H1 (cell line): ENCODE measurements around the gene TRAPPC8. TPM values are rescaled to one million over a fixed set of nuclear protein-coding genes. Genes with fewer than 3 reads are reported as not detected.

ENCODE experiments used
- CTCF ChIA-PET: fragments of 300-600 bp; sonication (Branson Sonifier 250); formaldehyde crosslinking; loops from one replicate; lab custom pipeline; 2021; ENCODE audit not compliant: partially characterized antibody; lab: Charles Lee
- POLR2A ChIA-PET: fragments of 300-600 bp; sonication (Branson Sonifier 250); formaldehyde crosslinking; loops from one replicate; lab custom pipeline; 2021; ENCODE audit warnings: inconsistent platforms; ENCODE audit not compliant: partially characterized antibody; lab: Charles Lee
- DNase-seq, 2 experiments: peaks; one replicate each; pipeline versions ENCODE4 v3.0.0 to v3.0.0-alpha.2; 2010 to 2022; ENCODE audit warnings: low spot score in 2 of 2, low read depth in 1 of 2, mixed read lengths in 1 of 2
- FAIRE-seq: peaks from 2 replicates; lab custom pipeline; 2011; peaks lifted over from hg19 to GRCh38; lab: Jason Lieb, UNC
- H2AFZ ChIP-seq: 2 replicates; pipeline ENCODE4 v1.8.1; 2012; ENCODE audit warnings: low read length, inconsistent platforms
- H2AK5ac ChIP-seq: 2 replicates; pipeline ENCODE4 v1.6.1; 2013; ENCODE audit warnings: low read depth, low read length
- H2BK120ac ChIP-seq: replicated peaks from 2 replicates; pipeline ENCODE3; 2013; ENCODE audit warnings: low read depth, low read length, inconsistent platforms
- H2BK12ac ChIP-seq: 2 replicates; pipeline ENCODE4 v1.6.1; 2013; ENCODE audit warnings: low read depth, low read length
- H2BK15ac ChIP-seq: 2 replicates; pipeline ENCODE4 v1.6.1; 2013; ENCODE audit warnings: low read length
- H2BK20ac ChIP-seq: 2 replicates; pipeline ENCODE4 v1.6.1; 2013; ENCODE audit warnings: low read length
- H2BK5ac ChIP-seq: 2 replicates; pipeline ENCODE4 v1.6.1; 2013; ENCODE audit warnings: low read depth, low read length
- H3K14ac ChIP-seq: 2 replicates; pipeline ENCODE4 v1.6.1; 2013; ENCODE audit warnings: inconsistent platforms; ENCODE audit not compliant: insufficient read length
- H3K18ac ChIP-seq: 2 replicates; pipeline ENCODE4 v1.6.1; 2013; ENCODE audit warnings: low read length; ENCODE audit errors: extremely low read depth
- H3K23ac ChIP-seq: 2 replicates; pipeline ENCODE4 v1.6.1; 2013; ENCODE audit warnings: inconsistent platforms; ENCODE audit not compliant: insufficient read length
- H3K23me2 ChIP-seq: 2 replicates; pipeline ENCODE4 v1.6.1; 2013; ENCODE audit warnings: low read depth, low read length
- H3K27ac ChIP-seq: 2 replicates; pipeline ENCODE4 v1.6.1; 2011; ENCODE audit warnings: low read depth, low read length, inconsistent platforms
- H3K27me3 ChIP-seq, 4 experiments: replicated peaks in 1 of 4; 1 replicate in 1 of 4; 2 replicates in 3 of 4; pipeline versions ENCODE4 v1.6.1 to v1.8.1; 2011 to 2013; ENCODE audit warnings: low read length in 3 of 4, mild to moderate bottlenecking in 3 of 4, inconsistent platforms in 2 of 4, mixed read lengths in 2 of 4, moderate library complexity in 1 of 4; ENCODE audit not compliant: control insufficient read depth in 3 of 4, insufficient read depth in 3 of 4; ENCODE audit errors: extremely low read depth in 1 of 4
- H3K36me3 ChIP-seq, 4 experiments: 2 replicates each; pipeline versions ENCODE4 v1.6.1 to v1.8.1; 2011 to 2013; ENCODE audit warnings: mild to moderate bottlenecking in 4 of 4, low read length in 3 of 4, moderate library complexity in 2 of 4, control low read depth in 1 of 4, inconsistent platforms in 1 of 4; ENCODE audit not compliant: insufficient read depth in 4 of 4, control insufficient read depth in 2 of 4
- H3K4ac ChIP-seq: replicated peaks from 2 replicates; pipeline ENCODE3; 2013; ENCODE audit warnings: low read length, low read depth, mixed read lengths, inconsistent platforms; ENCODE audit not compliant: insufficient read length
- H3K4me1 ChIP-seq, 4 experiments: replicated peaks in 1 of 4; 1 replicate in 1 of 4; 2 replicates in 3 of 4; pipeline versions ENCODE4 v1.6.1 to v1.8.1; 2011 to 2013; ENCODE audit warnings: low read length in 3 of 4, inconsistent platforms in 2 of 4, mixed read lengths in 1 of 4; ENCODE audit not compliant: insufficient read depth in 4 of 4, control insufficient read depth in 3 of 4
- H3K4me2 ChIP-seq, 2 experiments: 2 replicates each; pipeline versions ENCODE4 v1.6.1 to v1.8.1; 2011 to 2013; ENCODE audit warnings: low read depth in 2 of 2, low read length in 2 of 2, control low read depth in 1 of 2, inconsistent platforms in 1 of 2, mild to moderate bottlenecking in 1 of 2; ENCODE audit not compliant: insufficient read depth in 1 of 2
- H3K4me3 ChIP-seq, 4 experiments: fragments of 200-600, 300-600 bp in 1 of 4; sonication (generic), shearing (Covaris generic), sonication (Bioruptor Twin) in 1 of 4; 2 replicates each; pipeline versions ENCODE4 v1.5.1 to v1.8.1; 2011 to 2016; ENCODE audit warnings: low read length in 4 of 4, low read depth in 3 of 4, control low read depth in 2 of 4, inconsistent platforms in 2 of 4, mild to moderate bottlenecking in 2 of 4, mixed read lengths in 1 of 4, moderate library complexity in 1 of 4; ENCODE audit not compliant: insufficient read depth in 2 of 4; ENCODE audit errors: extremely low read depth in 1 of 4
- H3K56ac ChIP-seq: replicated peaks from 2 replicates; pipeline ENCODE3; 2013; ENCODE audit warnings: low read depth, mild to moderate bottlenecking, mixed read lengths, low read length, inconsistent platforms; ENCODE audit not compliant: insufficient read length
- H3K79me1 ChIP-seq: 2 replicates; pipeline ENCODE4 v1.6.1; 2013; ENCODE audit warnings: low read depth, low read length, control low read depth
- H3K79me2 ChIP-seq, 2 experiments: 2 replicates each; pipeline versions ENCODE4 v1.6.1 to v1.8.1; 2012 to 2013; ENCODE audit warnings: low read length in 2 of 2, mild to moderate bottlenecking in 2 of 2, inconsistent platforms in 1 of 2; ENCODE audit not compliant: insufficient read depth in 2 of 2, control insufficient read depth in 1 of 2
- H3K9ac ChIP-seq, 4 experiments: replicated peaks in 1 of 4; 1 replicate in 1 of 4; 2 replicates in 3 of 4; pipeline versions ENCODE4 v1.6.1 to v1.8.1; 2011 to 2013; ENCODE audit warnings: low read depth in 3 of 4, low read length in 3 of 4, control low read depth in 2 of 4, mild to moderate bottlenecking in 2 of 4, moderate library complexity in 2 of 4, inconsistent platforms in 1 of 4; ENCODE audit errors: extremely low read depth in 1 of 4
- H3K9me3 ChIP-seq, 2 experiments: 2 replicates each; pipeline versions ENCODE4 v1.6.1 to v1.8.1; 2012 to 2013; ENCODE audit warnings: mild to moderate bottlenecking in 2 of 2, moderate library complexity in 2 of 2, control low read depth in 1 of 2, inconsistent platforms in 1 of 2, low read depth in 1 of 2, low read length in 1 of 2, mixed read lengths in 1 of 2; ENCODE audit not compliant: insufficient read depth in 2 of 2
- H4K20me1 ChIP-seq, 2 experiments: replicated peaks in 1 of 2; 2 replicates each; pipeline versions ENCODE3 to v1.8.1; 2011 to 2013; ENCODE audit warnings: inconsistent platforms in 2 of 2, low read length in 2 of 2, mild to moderate bottlenecking in 1 of 2; ENCODE audit not compliant: insufficient read depth in 2 of 2, control insufficient read depth in 1 of 2
- H4K5ac ChIP-seq: 2 replicates; pipeline ENCODE4 v1.6.1; 2013; ENCODE audit warnings: low read length, low read depth, mixed read lengths, inconsistent platforms; ENCODE audit not compliant: insufficient read length
- H4K8ac ChIP-seq: 2 replicates; pipeline ENCODE4 v1.8.0; 2013; ENCODE audit warnings: mild to moderate bottlenecking, moderate library complexity, low read length, inconsistent platforms; ENCODE audit not compliant: insufficient read depth; ENCODE audit errors: extremely low read depth
- H4K91ac ChIP-seq: replicated peaks from 2 replicates; pipeline ENCODE3; 2013; ENCODE audit warnings: low read length, mixed read lengths, inconsistent platforms; ENCODE audit not compliant: insufficient read length
- CBX8 ChIP-seq: fragments of 300-800, 300-1000 bp; sonication (generic); IDR thresholded peaks from 2 replicates; pipeline ENCODE4 v1.7.1; 2016; ENCODE audit warnings: low read depth, low read length, borderline replicate concordance
- CTBP2 ChIP-seq: IDR thresholded peaks from 2 replicates; pipeline ENCODE4 v1.7.0; 2011; ENCODE audit warnings: borderline replicate concordance, mild to moderate bottlenecking, moderate library complexity, mixed read lengths, low read length; ENCODE audit not compliant: insufficient read depth, insufficient read length
- EGR1 ChIP-seq: IDR thresholded peaks from 2 replicates; pipeline ENCODE4 v1.6.1; 2011; ENCODE audit warnings: low read depth, low read length, borderline replicate concordance
- MAFK ChIP-seq: IDR thresholded peaks from 2 replicates; pipeline ENCODE4 v1.6.1; 2012; ENCODE audit warnings: low read depth, mild to moderate bottlenecking, improper control_type of control experiment, low read length
- WGBS, 2 experiments: shearing (Covaris generic) in 1 of 2; methylation state at CpG; one replicate each; pipeline versions ENCODE4 v1.1.6 to v1.1.7; 2013 to 2015; ENCODE audit warnings: low lambda C conversion rate in 2 of 2, mixed read lengths in 2 of 2, inconsistent platforms in 1 of 2, low coverage in 1 of 2, missing lambda C conversion rate in 1 of 2; ENCODE audit not compliant: insufficient replicate concordance in 2 of 2, insufficient coverage in 1 of 2, insufficient read length in 1 of 2; ENCODE audit errors: extremely low coverage in 1 of 2, missing lambda C conversion rate in 1 of 2; 5-methylcytosine and 5-hydroxymethylcytosine counted together
- polyA plus RNA-seq, 7 experiments: library from polyadenylated mRNA; depleted of rRNA in 3 of 7; stranded (reverse) in 5 of 7; unstranded in 2 of 7; fragments of >200 nt in 5 of 7; fragments of 200-250 nt in 2 of 7; gene quantifications; 1 replicate in 5 of 7; 2 replicates in 1 of 7; 4 replicates in 1 of 7; pipeline versions ENCODE4 v1.2.1 to v1.2.3, GENCODE V29; 2011 to 2013; ENCODE audit warnings: missing spikeins in 2 of 7, mixed read lengths in 2 of 7
- total RNA-seq: library from RNA; stranded (reverse); fragmentation: NEBNext Ultra II Directional; extraction: Animal tissue kit (Norgen Biotek cat#: 25700); gene quantifications from 2 replicates; pipeline ENCODE4 v1.2.1, GENCODE V29; 2021

The TRAPPC8 gene
- total and polyA plus RNA-seq, 2 of the 8 experiments (the other 6 are each of a cell fraction or from before 2014, with no cell fraction given) = 43.6 to 56.5 TPM

- no peak overlapping the region for H2BK15ac ChIP-seq
- H2BK120ac ChIP-seq = no peak overlapping the region
- H3K23ac ChIP-seq = no peak overlapping the region
- no peak overlapping the region for H3K9ac ChIP-seq
- no peak overlapping the region for H2BK12ac ChIP-seq
- no peak overlapping the region for H3K4ac ChIP-seq
- peaks cover 4 to 34% of the 10 kb centered on the region in 2 experiments; a peak in 2 of 4 replicates for H3K79me2 ChIP-seq
- H2BK20ac ChIP-seq = no peak overlapping the region
- no peaks in the 10 kb centered on the region for H3K23me2 ChIP-seq
- no peak overlapping the region for H2AFZ ChIP-seq
- FAIRE-seq (no peak), DNase-seq (no peak)
- POLR2A ChIA-PET = interaction anchor here (0.6 to 2.7 kb wide), 3 partner anchors 10 to 403 kb away, joined by 3 to 14 read pairs (median 4); partner anchors contain the start of gene TRAPPC8
- no peak overlapping the region for H3K18ac ChIP-seq
- H2BK5ac ChIP-seq = no peak overlapping the region
- CTCF ChIA-PET = interaction anchor here (0.6 to 1.1 kb wide), 4 partner anchors 10 to 117 kb away, joined by 3 to 4 read pairs (median 3); no protein-coding TSS in a partner anchor
- no peak overlapping the region for H4K5ac ChIP-seq
- H3K79me1 ChIP-seq = no peaks in the 10 kb centered on the region; the same call in 1 of the 2 replicates
- no peaks in the 10 kb centered on the region for H3K27me3 ChIP-seq
- H4K8ac ChIP-seq = no peak overlapping the region
- no peaks in the 10 kb centered on the region for H3K4me1 ChIP-seq
- H3K27ac ChIP-seq = no peak overlapping the region
- no peaks in the 10 kb centered on the region for H3K9me3 ChIP-seq
- no peak for TF ChIP-seq MAFK
- no peak for TF ChIP-seq CBX8
- TF ChIP-seq EGR1 = no peak
- TF ChIP-seq CTBP2 = no peak
- H4K20me1 ChIP-seq = peaks cover 2% of the 10 kb centered on the region in 2 experiments
- no peak overlapping the region for H4K91ac ChIP-seq
- WGBS, 2 experiments = 94% methylated on average over 6 of the region's 6 CpGs; no CpG with 5 or more reads in 1 of the 2 experiments
- no peak overlapping the region for H2AK5ac ChIP-seq
- no peak overlapping the region for H3K56ac ChIP-seq
- H3K4me3 ChIP-seq = no peak overlapping the region
- H3K14ac ChIP-seq = no peak overlapping the region
- no peak overlapping the region for H3K4me2 ChIP-seq
- peaks cover 4 to 32% (median 15%) of the 10 kb centered on the region in 4 experiments; a peak in 7 of 8 replicates for H3K36me3 ChIP-seq
Measured at GRCh38 chr18:31931886-31932240, 11.1 kb downstream of the TRAPPC8 start.
